ENCODE measurements around the gene SLC4A8.

Gene SLC4A8

DNA sequence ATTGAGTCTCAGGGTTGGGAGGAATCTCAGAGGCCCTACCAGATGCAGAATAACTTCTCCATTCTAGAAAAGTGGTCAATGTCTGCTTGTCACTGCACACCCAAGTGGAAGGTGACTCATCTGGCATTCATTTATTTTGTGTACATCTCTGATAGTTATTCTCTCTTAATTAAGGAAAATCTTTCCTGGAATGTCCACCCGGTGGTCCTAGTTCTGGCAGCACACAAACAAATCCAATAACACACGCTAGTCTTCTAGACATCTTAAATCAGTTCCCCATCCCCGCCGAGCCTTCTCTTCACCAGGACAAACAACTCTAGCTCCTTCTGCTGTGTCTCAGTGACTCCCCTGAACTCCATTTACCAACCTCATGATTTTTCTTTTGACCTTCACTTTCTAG lies 116.4 kb downstream of the SLC4A8 start:
- no peak for DNase-seq (ENCODE audit: extremely low read depth, low read depth)
- TF ChIP-seq, protein P1, sequence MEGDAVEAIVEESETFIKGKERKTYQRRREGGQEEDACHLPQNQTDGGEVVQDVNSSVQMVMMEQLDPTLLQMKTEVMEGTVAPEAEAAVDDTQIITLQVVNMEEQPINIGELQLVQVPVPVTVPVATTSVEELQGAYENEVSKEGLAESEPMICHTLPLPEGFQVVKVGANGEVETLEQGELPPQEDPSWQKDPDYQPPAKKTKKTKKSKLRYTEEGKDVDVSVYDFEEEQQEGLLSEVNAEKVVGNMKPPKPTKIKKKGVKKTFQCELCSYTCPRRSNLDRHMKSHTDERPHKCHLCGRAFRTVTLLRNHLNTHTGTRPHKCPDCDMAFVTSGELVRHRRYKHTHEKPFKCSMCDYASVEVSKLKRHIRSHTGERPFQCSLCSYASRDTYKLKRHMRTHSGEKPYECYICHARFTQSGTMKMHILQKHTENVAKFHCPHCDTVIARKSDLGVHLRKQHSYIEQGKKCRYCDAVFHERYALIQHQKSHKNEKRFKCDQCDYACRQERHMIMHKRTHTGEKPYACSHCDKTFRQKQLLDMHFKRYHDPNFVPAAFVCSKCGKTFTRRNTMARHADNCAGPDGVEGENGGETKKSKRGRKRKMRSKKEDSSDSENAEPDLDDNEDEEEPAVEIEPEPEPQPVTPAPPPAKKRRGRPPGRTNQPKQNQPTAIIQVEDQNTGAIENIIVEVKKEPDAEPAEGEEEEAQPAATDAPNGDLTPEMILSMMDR (IDR thresholded peaks at IDR 0.05; ENCODE audit: low read depth, low read length): no peak

DNA sequence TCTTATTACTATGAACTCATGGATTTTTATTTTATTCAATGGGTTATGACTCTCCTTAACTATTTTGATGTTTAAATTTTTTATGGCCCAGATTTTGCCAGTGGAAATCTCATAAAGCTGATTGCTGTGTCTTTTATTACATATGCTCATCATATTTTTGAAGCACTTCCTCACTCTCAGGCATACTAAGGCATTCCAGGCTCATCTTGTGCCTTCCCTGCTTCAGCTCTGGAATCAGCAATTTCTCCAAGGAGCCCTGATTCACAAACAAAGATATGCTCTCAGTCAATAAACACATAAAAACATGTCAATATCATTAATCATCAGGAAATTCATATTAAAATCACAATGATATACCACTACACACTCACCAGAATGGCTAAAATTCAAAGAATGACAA lies 121.5 kb downstream of the SLC4A8 start:
- no peak for DNase-seq (ENCODE audit: extremely low read depth, low read depth)
- TF ChIP-seq, protein P1 (IDR thresholded peaks at IDR 0.05; ENCODE audit: low read depth, low read length): no peak

DNA sequence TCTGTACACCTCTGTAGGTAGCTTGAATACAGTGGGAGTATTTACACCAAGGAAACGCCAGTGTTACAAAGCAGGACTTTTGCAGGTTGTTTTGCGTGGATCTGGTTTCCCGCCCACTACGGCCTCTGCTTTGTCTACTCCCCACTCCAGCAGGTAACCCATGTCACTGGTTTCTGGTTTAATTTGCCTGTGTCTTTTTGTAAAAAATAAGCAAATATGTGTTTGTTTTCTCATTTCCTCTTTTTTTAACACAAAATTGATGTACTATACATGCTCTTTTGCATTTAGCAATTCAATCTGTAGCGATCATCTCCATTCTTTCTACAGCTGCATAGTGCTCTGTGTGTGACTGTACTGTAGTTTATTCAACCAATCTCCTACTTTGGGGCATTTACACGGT lies 123.0 kb downstream of the SLC4A8 start:
- TF ChIP-seq, protein P1 (IDR thresholded peaks at IDR 0.05; ENCODE audit: low read depth, low read length): no peak
- DNase-seq (ENCODE audit: extremely low read depth, low read depth): no peak

DNA sequence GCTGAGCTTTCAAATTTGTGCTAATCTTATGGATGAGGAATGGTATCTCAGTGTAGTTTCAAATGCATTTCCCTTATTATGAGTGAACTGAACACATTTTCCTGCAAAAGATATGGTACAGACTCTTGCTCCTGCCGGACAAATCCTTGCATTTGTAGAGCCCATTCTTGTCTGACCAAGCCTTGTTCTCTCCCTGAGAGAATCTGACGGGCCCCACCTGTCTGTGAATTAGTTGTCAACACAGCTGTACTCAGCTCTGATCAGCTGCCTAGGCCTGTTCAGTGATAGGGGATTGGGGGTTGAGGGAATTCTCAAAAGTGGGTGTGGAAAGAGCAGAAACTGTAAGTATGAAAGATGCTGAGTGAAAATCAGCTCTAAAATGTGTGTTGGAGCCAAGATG lies 123.6 kb downstream of the SLC4A8 start:
- no peak for DNase-seq (ENCODE audit: extremely low read depth, low read depth)
- TF ChIP-seq, protein P1 (IDR thresholded peaks at IDR 0.05; ENCODE audit: low read depth, low read length): no peak

DNA sequence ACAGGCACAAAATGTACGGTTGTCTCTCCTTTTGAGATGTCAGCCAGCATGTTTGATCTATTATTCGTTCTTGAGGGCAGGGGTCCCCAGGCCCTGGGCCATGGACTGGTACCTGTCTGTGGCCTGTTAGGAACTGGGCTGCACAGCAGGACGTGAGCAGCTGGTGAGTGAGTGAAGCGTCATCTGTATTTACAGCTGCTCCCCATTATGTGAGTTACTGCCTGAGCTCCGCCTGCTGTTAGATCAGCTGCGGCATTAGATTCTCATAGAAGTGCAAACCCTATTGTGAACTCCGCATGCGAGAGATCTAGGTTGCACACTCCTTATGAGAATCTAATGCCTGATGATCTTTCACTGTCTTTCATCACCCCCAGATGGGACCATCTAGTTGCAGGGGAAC lies 125.0 kb downstream of the SLC4A8 start:
- DNase-seq (ENCODE audit: extremely low read depth, low read depth): peak; percentile 15

More for the DNA sequence above, 125.0 kb downstream of the SLC4A8 start:
- TF ChIP-seq, protein P1 (IDR thresholded peaks at IDR 0.05; ENCODE audit: low read depth, low read length): no peak; the same call in 1 of the 2 replicates
